Testis (tissue), 3 donors: ENCODE results near the gene SGSM1. TPM values are rescaled to one million over a fixed set of nuclear protein-coding genes. Genes with fewer than 3 reads are reported as not detected.

Experiments used
- DNase-seq: peaks from one replicate; pipeline ENCODE4 v3.0.0-alpha.2; 2019
- H3K27ac ChIP-seq, 2 donors: fragments of 200-600 bp; sonication (generic); one replicate each; pipeline ENCODE4 v1.5.1; 2019
- H3K27me3 ChIP-seq: fragments of 200-600 bp; sonication (generic); one replicate; pipeline ENCODE4 v1.5.1; 2019
- H3K36me3 ChIP-seq: fragments of 200-600 bp; sonication (generic); one replicate; pipeline ENCODE4 v1.5.1; 2017; ENCODE audit warnings: low read depth; ENCODE audit errors: missing control alignments
- H3K4me1 ChIP-seq: fragments of 200-600 bp; sonication (generic); one replicate; pipeline ENCODE4 v1.5.1; 2019
- H3K4me3 ChIP-seq, 2 donors: fragments of 200-600 bp; sonication (generic); one replicate each; pipeline ENCODE4 v1.5.1; 2017 to 2019
- H3K9me3 ChIP-seq: fragments of 200-600 bp; sonication (generic); one replicate; pipeline ENCODE4 v1.5.1; 2017
- CTCF ChIP-seq, 3 experiments: fragments of 450-650 bp in 2 of 3; fragments of 200-600 bp in 1 of 3; sonication (generic) in 1 of 3; IDR thresholded peaks; one replicate each; pipeline ENCODE4 v1.5.1; 2016 to 2019; ENCODE audit warnings: antibody characterized with exemption in 3 of 3, mild to moderate bottlenecking in 2 of 3, moderate library complexity in 1 of 3
- POLR2A ChIP-seq: fragments of 450-650 bp; IDR thresholded peaks from one replicate; pipeline ENCODE4 v1.6.1; 2017; ENCODE audit warnings: antibody characterized with exemption, mild to moderate bottlenecking, moderate library complexity
- WGBS, 2 donors: methylation state at CpG; one replicate each; pipeline ENCODE4 v1.1.5; 2018; 5-methylcytosine and 5-hydroxymethylcytosine counted together
- intact Hi-C: fragments of 100-400 bp; cut with DNase I; formaldehyde crosslinking; loops from one replicate; pipeline ENCODE4 v1.15.1; 2023; ENCODE audit warnings: low total_unique reads
- polyA plus RNA-seq: library from polyadenylated mRNA; stranded (reverse); fragments of 350-450 nt; fragmentation: Illumina TruSeq; extraction: RNeasy Lipid Tissue Mini Kit (QIAGEN cat#74804); gene quantifications from one replicate; pipeline ENCODE4 v1.2.3, GENCODE V29; 2014; ENCODE audit warnings: low read depth, low replicate concordance; ENCODE audit not compliant: insufficient read depth
- total RNA-seq, 2 donors: library from RNA; depleted of rRNA; stranded (reverse); fragments of >200 nt; gene quantifications; one replicate each; pipeline ENCODE4 v1.2.3, GENCODE V29; 2016

The SGSM1 gene
- total and polyA plus RNA-seq, 3 donors from 2014 or later: 5.1 to 8.4 (median 7.9) TPM

GRCh38 chr22:24930678-24931077 lies 124.7 kb downstream of the SGSM1 start:
- DNase-seq: no peak
- WGBS, 2 donors: 80 to 81% methylated on average over 3 of the region's 3 CpGs

GRCh38 chr22:24935771-24936483 lies 129.9 kb downstream of the SGSM1 start:
- Histone ChIP-seq H3K9me3 (no peaks in the 10 kb centered on the region), H3K4me1 (no peaks in the 10 kb centered on the region), H3K27ac (no peak overlapping the region), H3K36me3 (no peaks in the 10 kb centered on the region), H3K4me3 (no peak overlapping the region), H3K27me3 (no peaks in the 10 kb centered on the region)
- intact Hi-C loops: no loop called here
- TF ChIP-seq POLR2A (no peak), CTCF (IDR thresholded peaks at IDR 0.05) (no peak)
- DNase-seq: no peak

More at GRCh38 chr22:24930678-24931077, 124.7 kb downstream of the SGSM1 start:
- Histone ChIP-seq H3K27me3 (no peaks in the 10 kb centered on the region), H3K4me3 (no peak overlapping the region), H3K36me3 (no peaks in the 10 kb centered on the region), H3K4me1 (no peaks in the 10 kb centered on the region), H3K9me3 (no peaks in the 10 kb centered on the region), H3K27ac (no peak overlapping the region)
- intact Hi-C loops: no loop called here
- TF ChIP-seq POLR2A: no peak
- no peak for TF ChIP-seq CTCF (IDR thresholded peaks at IDR 0.05)

GRCh38 chr22:24937114-24937513 lies 131.1 kb downstream of the SGSM1 start:
- Histone ChIP-seq H3K27ac (no peak overlapping the region), H3K27me3 (no peaks in the 10 kb centered on the region), H3K36me3 (no peaks in the 10 kb centered on the region), H3K4me3 (no peak overlapping the region), H3K4me1 (no peaks in the 10 kb centered on the region), H3K9me3 (no peaks in the 10 kb centered on the region)
- DNase-seq: no peak
- no peak for TF ChIP-seq POLR2A
- no peak for TF ChIP-seq CTCF (IDR thresholded peaks at IDR 0.05)
- WGBS, 2 donors: 56 to 58% methylated on average over 2 of the region's 2 CpGs
- intact Hi-C loops: no loop called here

- peak; percentile 23 for DNase-seq
- Histone ChIP-seq H3K9me3 (no peaks in the 10 kb centered on the region), H3K27me3 (no peaks in the 10 kb centered on the region), H3K4me3 (no peak overlapping the region), H3K36me3 (no peaks in the 10 kb centered on the region), H3K27ac (no peak overlapping the region), H3K4me1 (no peaks in the 10 kb centered on the region)
- WGBS, 2 donors: 26 to 27% methylated on average over 11 of the region's 11 CpGs
- intact Hi-C loops: no loop called here
- TF ChIP-seq POLR2A (no peak), CTCF (IDR thresholded peaks at IDR 0.05) (peak in 2 of 3 experiments; percentile 59 to 72)
These were observed 132.8 kb downstream of the SGSM1 start for GRCh38 chr22:24938741-24939341.

- intact Hi-C loops: no loop called here
- 86 to 89% methylated on average over 3 of the region's 3 CpGs for WGBS, 2 donors
These were observed 136.3 kb downstream of the SGSM1 start for GRCh38 chr22:24942301-24942700.

More at GRCh38 chr22:24942301-24942700, 136.3 kb downstream of the SGSM1 start:
- Histone ChIP-seq H3K4me3 (no peak overlapping the region), H3K9me3 (no peaks in the 10 kb centered on the region), H3K27ac (no peak overlapping the region), H3K36me3 (no peaks in the 10 kb centered on the region), H3K4me1 (no peaks in the 10 kb centered on the region), H3K27me3 (no peaks in the 10 kb centered on the region)
- TF ChIP-seq POLR2A (no peak), CTCF (IDR thresholded peaks at IDR 0.05) (no peak)
- DNase-seq: no peak
